Ascending aorta (tissue), 2 donors: ENCODE data around the gene SNX11. TPM values are rescaled to one million over a fixed set of nuclear protein-coding genes. Genes with fewer than 3 reads are reported as not detected.

Experiments
- DNase-seq, 2 donors: peaks; one replicate each; pipeline ENCODE4 v3.0.0-alpha.2; 2019; ENCODE audit warnings: low spot score in 2 of 2
- H3K27ac ChIP-seq, 2 donors: fragments of 200-600 bp; sonication (generic); one replicate each; pipeline ENCODE4 v1.5.1; 2016 to 2017; ENCODE audit warnings: mild to moderate bottlenecking in 1 of 2
- H3K27me3 ChIP-seq: fragments of 200-600 bp; sonication (generic); one replicate; pipeline ENCODE4 v1.5.1; 2017
- H3K36me3 ChIP-seq, 2 donors: fragments of 200-600 bp; sonication (generic); one replicate each; pipeline ENCODE4 v1.5.1; 2016
- H3K4me1 ChIP-seq, 2 donors: fragments of 200-600 bp; sonication (generic); one replicate each; pipeline ENCODE4 v1.5.1; 2016 to 2017; ENCODE audit warnings: mild to moderate bottlenecking in 1 of 2
- H3K4me3 ChIP-seq, 2 donors: fragments of 200-600 bp; sonication (generic); one replicate each; pipeline ENCODE4 v1.5.1; 2016 to 2017; ENCODE audit warnings: mild to moderate bottlenecking in 1 of 2
- H3K9me3 ChIP-seq, 2 donors: fragments of 200-600 bp; sonication (generic); one replicate each; pipeline ENCODE4 v1.5.1; 2016
- CTCF ChIP-seq, 3 experiments: fragments of 200-600 bp in 2 of 3; fragments of 450-650 bp in 1 of 3; sonication (generic) in 2 of 3; IDR thresholded peaks; one replicate each; pipeline ENCODE4 v1.5.1; 2016 to 2019; ENCODE audit warnings: antibody characterized with exemption in 3 of 3, mild to moderate bottlenecking in 1 of 3, moderate library complexity in 1 of 3
- intact Hi-C: fragments of 100-400 bp; cut with DNase I; formaldehyde crosslinking; loops from one replicate; pipeline ENCODE4 v1.15.1; 2023
- total RNA-seq: library from RNA; depleted of rRNA; stranded (reverse); fragments of >200 nt; gene quantifications from one replicate; pipeline ENCODE4 v1.1.0, GENCODE V29; 2016

The SNX11 gene
- total RNA-seq, 1 donor from 2014 or later = 6.6 TPM

GRCh38 chr17:48110761-48111160 is 3.2 kb downstream of the SNX11 start:
- DNase-seq = no peak
- intact Hi-C loops = no loop called here
- Histone ChIP-seq H3K9me3 (no peaks in the 10 kb centered on the region), H3K27ac (no peak overlapping the region), H3K27me3 (no peaks in the 10 kb centered on the region), H3K36me3 (peaks cover 15 to 27% of the 10 kb centered on the region in 2 donors), H3K4me1 (peaks cover 5 to 10% of the 10 kb centered on the region in 2 donors), H3K4me3 (no peak overlapping the region)
- TF ChIP-seq CTCF (IDR thresholded peaks at IDR 0.05) = no peak

GRCh38 chr17:48111937-48112241 is 4.3 kb downstream of the SNX11 start:
- Histone ChIP-seq H3K36me3 (peaks cover 21 to 37% of the 10 kb centered on the region in 2 donors), H3K27ac (no peak overlapping the region), H3K4me1 (peaks cover 5 to 7% of the 10 kb centered on the region in 2 donors), H3K9me3 (no peaks in the 10 kb centered on the region), H3K4me3 (no peak overlapping the region), H3K27me3 (no peaks in the 10 kb centered on the region)
- intact Hi-C loops = no loop called here
- DNase-seq = no peak
- TF ChIP-seq CTCF (IDR thresholded peaks at IDR 0.05) = no peak

- intact Hi-C loops = no loop called here
- H3K4me1 ChIP-seq = peaks cover 4 to 7% of the 10 kb centered on the region in 2 donors
- no peak overlapping the region for H3K27ac ChIP-seq
- H3K9me3 ChIP-seq = no peaks in the 10 kb centered on the region
- H3K4me3 ChIP-seq = no peak overlapping the region
- H3K27me3 ChIP-seq = no peaks in the 10 kb centered on the region
- no peak for TF ChIP-seq CTCF (IDR thresholded peaks at IDR 0.05)
- no peak for DNase-seq
- peaks cover 27 to 49% of the 10 kb centered on the region in 2 donors for H3K36me3 ChIP-seq
These were observed 5.7 kb downstream of the SNX11 start for GRCh38 chr17:48113201-48113676.

- intact Hi-C loops = no loop called here
- TF ChIP-seq CTCF (IDR thresholded peaks at IDR 0.05) = no peak
- Histone ChIP-seq H3K27me3 (no peaks in the 10 kb centered on the region), H3K4me3 (no peak overlapping the region), H3K27ac (no peak overlapping the region), H3K9me3 (no peaks in the 10 kb centered on the region), H3K36me3 (peaks cover 44 to 79% of the 10 kb centered on the region in 2 donors), H3K4me1 (no peaks in the 10 kb centered on the region)
- DNase-seq = no peak
These were observed 14.5 kb downstream of the SNX11 start for GRCh38 chr17:48121923-48122664.

- Histone ChIP-seq H3K9me3 (no peaks in the 10 kb centered on the region), H3K27ac (no peak overlapping the region), H3K36me3 (peaks cover 40 to 74% of the 10 kb centered on the region in 2 donors), H3K27me3 (no peaks in the 10 kb centered on the region), H3K4me3 (no peak overlapping the region), H3K4me1 (no peaks in the 10 kb centered on the region)
- no peak for DNase-seq
- intact Hi-C loops = no loop called here
- TF ChIP-seq CTCF (IDR thresholded peaks at IDR 0.05) = no peak
These were observed 15.1 kb downstream of the SNX11 start for GRCh38 chr17:48122665-48123045.
